Heart right ventricle (tissue), 16 donors: ENCODE results near the gene POC1B. TPM values are rescaled to one million over a fixed set of nuclear protein-coding genes. Genes with fewer than 3 reads are reported as not detected.

ENCODE experiments used
- ATAC-seq, 8 donors: fragments of 200-7000 bp; cut with Tn5 transposase; one replicate each; pipeline ENCODE4 v1.9.1; 2020; ENCODE audit warnings: mild to moderate bottlenecking in 8 of 8, moderate library complexity in 8 of 8, moderate number of reproducible peaks in 1 of 8
- DNase-seq, 2 donors: peaks; one replicate each; pipeline ENCODE4 v3.0.0-alpha.2; 2020
- H3K27ac ChIP-seq, 10 donors: fragments of 200-600 bp; sonication (generic) in 2 of 10; one replicate each; pipeline versions ENCODE4 v1.5.0 to v1.8.0; 2020 to 2022; ENCODE audit warnings: mild to moderate bottlenecking in 3 of 10
- H3K27me3 ChIP-seq, 7 donors: fragments of 200-600 bp; one replicate each; pipeline ENCODE4 v1.8.0; 2021 to 2022; ENCODE audit warnings: mild to moderate bottlenecking in 2 of 7
- H3K36me3 ChIP-seq, 9 donors: fragments of 200-600 bp; sonication (generic) in 1 of 9; one replicate each; pipeline versions ENCODE4 v1.5.0 to v1.8.0; 2020 to 2022; ENCODE audit warnings: mild to moderate bottlenecking in 2 of 9
- H3K4me1 ChIP-seq, 9 donors: fragments of 200-600 bp; sonication (generic) in 1 of 9; one replicate each; pipeline versions ENCODE4 v1.5.0 to v1.8.0; 2020 to 2022; ENCODE audit warnings: mild to moderate bottlenecking in 4 of 9
- H3K4me3 ChIP-seq, 10 donors: fragments of 200-600 bp; sonication (generic) in 2 of 10; one replicate each; pipeline versions ENCODE4 v1.5.0 to v1.8.0; 2020 to 2022; ENCODE audit warnings: mild to moderate bottlenecking in 7 of 10, moderate library complexity in 2 of 10
- H3K9me3 ChIP-seq, 11 donors: fragments of 200-600 bp in 10 of 11; sonication (generic) in 2 of 11; one replicate each; pipeline versions ENCODE4 v1.5.0 to v1.8.0; 2013 to 2022; ENCODE audit warnings: mild to moderate bottlenecking in 2 of 11, control low read depth in 1 of 11, moderate library complexity in 1 of 11
- WGBS, 2 donors: extraction: QIAGEN DNeasy Blood & Tissue Kit; methylation state at CpG; one replicate each; pipeline ENCODE4 v1.1.7; 2013; ENCODE audit warnings: inconsistent platforms in 1 of 2; 5-methylcytosine and 5-hydroxymethylcytosine counted together
- intact Hi-C, 10 donors: fragments of 100-400 bp; cut with DNase I; formaldehyde crosslinking; loops; one replicate each; pipeline versions ENCODE4 v1.11.1 to v1.14.2; 2022
- polyA plus RNA-seq, 2 donors: library from polyadenylated mRNA; stranded (reverse); fragments of 200-250 nt; gene quantifications; one replicate each; pipeline ENCODE4 v1.2.3, GENCODE V29; 2013
- total RNA-seq, 10 donors: library from RNA; stranded (reverse); fragmentation: NEBNext Ultra II Directional in 3 of 10; extraction: Animal tissue kit (Norgen Biotek cat#: 25700) in 3 of 10; gene quantifications; one replicate each; pipeline versions ENCODE4 v1.2.1 to v1.2.4, GENCODE V29; 2021 to 2023
- TF ChIP-seq, protein P1 (sequence below), 9 donors: fragments of 200-600 bp; sonication (generic) in 2 of 9; IDR thresholded peaks; one replicate each; pipeline versions ENCODE4 v1.5.0 to v1.8.0; 2021 to 2022; ENCODE audit warnings: antibody characterized with exemption in 9 of 9, mild to moderate bottlenecking in 5 of 9, moderate library complexity in 1 of 9
- donor health status: Arrhythmogenic right ventricular cardiomyopathy.
- donor health status: ischemic (EF 13 %, LVEDD 7.1; RV severe dilation, severe dysfunction).
- donor health status: healthy with polysubstance abuse.
- donor health status: DM: no; HTN: yes; CAD: no.
- donor health status: DM: no; HTN: no; CAD: no.
- donor health status: ischemic (EF 25% LVEDD 6.9; RV normal size, moderate dysfunction).
- donor health status: ischemic (EF 25% LVEDD 5.7; RV mildly dilated, moderate dysfunction).
- donor health status: healthy.
- donor health status: DM: yes; HTN: yes; CAD: no.
- donor health status: Ischemic cardiomyopathy.
- donor health status: ischemic (EF 35%, LVEDD 5.7; RV mildly dilated, moderate dysfunction).
- donor health status: nonischemic (EF 11% LVEDD 7.7; RV severe dilation, severe dysfunction).
- donor health status: DM: yes; HTN: yes; CAD: no.
- donor health status: PGD.
- donor health status: ischemic (EF 29% LVEDD 5.4; RV normal size, mild dysfunction).
- donor health status: nonischemic (EF 23%, LVEDD 6.1; RV moderate dilation, normal function).

Gene POC1B
- total and polyA plus RNA-seq, 12 donors, result 4.8 to 10.4 (median 8.0) TPM

DNA sequence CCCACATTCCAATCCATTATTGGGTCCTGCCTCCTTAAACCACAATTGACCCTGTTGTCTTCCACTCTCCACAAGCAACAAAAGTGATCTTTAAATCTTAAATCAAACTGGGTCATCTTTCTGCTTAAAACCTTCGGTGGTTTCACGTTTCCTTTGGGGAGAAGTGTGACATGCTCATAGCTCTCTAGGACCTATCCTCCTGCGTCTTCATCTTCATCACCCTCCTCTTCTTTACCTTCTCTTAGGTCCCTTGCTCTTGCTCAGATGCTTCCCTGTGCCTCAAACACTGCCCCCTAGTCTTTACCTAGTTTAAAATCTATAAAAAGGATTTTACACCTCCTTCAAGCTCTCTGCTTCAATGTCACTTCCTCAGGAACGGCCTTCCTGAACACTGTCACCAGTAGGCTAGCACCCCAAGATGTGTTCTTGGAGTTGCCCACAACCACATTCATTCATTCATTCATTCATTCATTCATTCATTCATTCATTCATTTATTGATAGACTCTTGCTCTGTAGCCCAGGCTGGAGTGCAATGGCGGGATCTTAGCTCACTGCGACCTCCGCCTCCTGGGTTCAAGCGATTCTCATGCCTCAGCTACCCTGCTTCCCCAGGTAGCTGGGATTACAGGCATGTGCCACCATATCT, 48.1 kb downstream of the POC1B start:
- Histone ChIP-seq H3K9me3 (no peaks in the 10 kb centered on the region), H3K27ac (no peak overlapping the region), H3K4me1 (peaks cover 0 to 5% (median 0%) of the 10 kb centered on the region in 9 donors), H3K36me3 (no peaks in the 10 kb centered on the region), H3K4me3 (no peak overlapping the region), H3K27me3 (no peaks in the 10 kb centered on the region)
- intact Hi-C loops, result loop anchor here in 1 of 10 donors (10.0 kb wide), 1 partner anchor 47 kb away; the partner anchor contains the start of genes GALNT4 and POC1B
- 90 to 98% methylated on average over 8 of the region's 8 CpGs for WGBS, 2 donors
- DNase-seq (no peak), ATAC-seq (no peak)
- TF ChIP-seq, protein P1, sequence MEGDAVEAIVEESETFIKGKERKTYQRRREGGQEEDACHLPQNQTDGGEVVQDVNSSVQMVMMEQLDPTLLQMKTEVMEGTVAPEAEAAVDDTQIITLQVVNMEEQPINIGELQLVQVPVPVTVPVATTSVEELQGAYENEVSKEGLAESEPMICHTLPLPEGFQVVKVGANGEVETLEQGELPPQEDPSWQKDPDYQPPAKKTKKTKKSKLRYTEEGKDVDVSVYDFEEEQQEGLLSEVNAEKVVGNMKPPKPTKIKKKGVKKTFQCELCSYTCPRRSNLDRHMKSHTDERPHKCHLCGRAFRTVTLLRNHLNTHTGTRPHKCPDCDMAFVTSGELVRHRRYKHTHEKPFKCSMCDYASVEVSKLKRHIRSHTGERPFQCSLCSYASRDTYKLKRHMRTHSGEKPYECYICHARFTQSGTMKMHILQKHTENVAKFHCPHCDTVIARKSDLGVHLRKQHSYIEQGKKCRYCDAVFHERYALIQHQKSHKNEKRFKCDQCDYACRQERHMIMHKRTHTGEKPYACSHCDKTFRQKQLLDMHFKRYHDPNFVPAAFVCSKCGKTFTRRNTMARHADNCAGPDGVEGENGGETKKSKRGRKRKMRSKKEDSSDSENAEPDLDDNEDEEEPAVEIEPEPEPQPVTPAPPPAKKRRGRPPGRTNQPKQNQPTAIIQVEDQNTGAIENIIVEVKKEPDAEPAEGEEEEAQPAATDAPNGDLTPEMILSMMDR (IDR thresholded peaks at IDR 0.05), result no peak

- intact Hi-C loops, result loop anchor here in 1 of 10 donors (10.0 kb wide), 1 partner anchor 48 kb away; the partner anchor contains the start of genes GALNT4 and POC1B
- no peaks in the 10 kb centered on the region for H3K27me3 ChIP-seq
- no peak overlapping the region for H3K27ac ChIP-seq
- peaks cover 0 to 5% (median 0%) of the 10 kb centered on the region in 9 donors for H3K4me1 ChIP-seq
- TF ChIP-seq, protein P1 (IDR thresholded peaks at IDR 0.05), result no peak
- no peaks in the 10 kb centered on the region for H3K36me3 ChIP-seq
- no peaks in the 10 kb centered on the region for H3K9me3 ChIP-seq
- DNase-seq (no peak), ATAC-seq (no peak)
- H3K4me3 ChIP-seq, result no peak overlapping the region
- WGBS, 2 donors, result 84 to 89% methylated on average over 4 of the region's 4 CpGs
These were observed 48.8 kb downstream of the POC1B start for GRCh38 chr12:89476904-89477595.

GRCh38 chr12:89476232-89476631, 49.6 kb downstream of the POC1B start:
- TF ChIP-seq, protein P1 (IDR thresholded peaks at IDR 0.05), result no peak
- 88 to 94% methylated on average over 3 of the region's 3 CpGs for WGBS, 2 donors

GRCh38 chr12:89475203-89475990, 50.5 kb downstream of the POC1B start:
- DNase-seq, result no peak

More at GRCh38 chr12:89476232-89476631, 49.6 kb downstream of the POC1B start:
- H3K4me3 ChIP-seq, result no peak overlapping the region
- H3K36me3 ChIP-seq, result no peaks in the 10 kb centered on the region
- no peaks in the 10 kb centered on the region for H3K27me3 ChIP-seq
- H3K9me3 ChIP-seq, result no peaks in the 10 kb centered on the region
- intact Hi-C loops, result loop anchor here in 1 of 10 donors (10.0 kb wide), 1 partner anchor 49 kb away; the partner anchor contains the start of genes GALNT4 and POC1B
- DNase-seq (no peak), ATAC-seq (no peak)
- H3K27ac ChIP-seq, result no peak overlapping the region
- peaks cover 0 to 5% (median 0%) of the 10 kb centered on the region in 9 donors for H3K4me1 ChIP-seq

More at GRCh38 chr12:89475203-89475990, 50.5 kb downstream of the POC1B start:
- TF ChIP-seq, protein P1 (IDR thresholded peaks at IDR 0.05), result no peak
- WGBS, 2 donors, result 73 to 84% methylated on average over 6 of the region's 6 CpGs
- Histone ChIP-seq H3K4me1 (peaks cover 0 to 9% (median 0%) of the 10 kb centered on the region in 9 donors), H3K9me3 (no peaks in the 10 kb centered on the region), H3K4me3 (no peak overlapping the region), H3K36me3 (no peaks in the 10 kb centered on the region), H3K27ac (no peak overlapping the region), H3K27me3 (no peaks in the 10 kb centered on the region)
- intact Hi-C loops, result loop anchor here in 1 of 10 donors (10.0 kb wide), 1 partner anchor 49 kb away; the partner anchor contains the start of genes GALNT4 and POC1B
- no peak for ATAC-seq
